Endothelial cell of umbilical vein (primary cell): ENCODE results near the gene MAP6. TPM values are rescaled to one million over a fixed set of nuclear protein-coding genes. Genes with fewer than 3 reads are reported as not detected.

ENCODE experiments used
- BruUV-seq: library from RNA; stranded (reverse); fragments of 400-500 nt; replicated peaks from 2 replicates; lab custom pipeline; 2021; lab: Mats Ljungman, UMichigan
- CTCF ChIA-PET: fragments of 300-600, 350-600 bp; sonication (Branson Sonifier 250); formaldehyde crosslinking; loops from one replicate; lab custom pipeline; 2021; ENCODE audit warnings: antibody characterized with exemption, inconsistent platforms; lab: Charles Lee
- POLR2A ChIA-PET: fragments of 300-600, 350-600 bp; sonication (Branson Sonifier 250); formaldehyde crosslinking; loops from one replicate; lab custom pipeline; 2021; ENCODE audit warnings: antibody characterized with exemption, inconsistent platforms; lab: Charles Lee
- DNase-seq: peaks from one replicate; pipeline ENCODE4 v3.0.0-alpha.2; 2011; ENCODE audit warnings: low read depth, low spot score
- FAIRE-seq: peaks from 2 replicates; lab custom pipeline; 2011; peaks lifted over from hg19 to GRCh38; lab: Jason Lieb, UNC
- H2AFZ ChIP-seq: 2 replicates; pipeline ENCODE4 v1.6.0; 2012; ENCODE audit warnings: low read depth, low read length, control low read depth, inconsistent platforms
- H3K27ac ChIP-seq: 2 replicates; pipeline ENCODE4 v1.5.1; 2011; ENCODE audit warnings: low read depth, mild to moderate bottlenecking, control low read depth, low read length, moderate library complexity; ENCODE audit not compliant: insufficient read depth
- H3K27me3 ChIP-seq, 2 experiments: 2 replicates each; pipeline versions ENCODE4 v1.6.0 to v1.6.1; 2011; ENCODE audit warnings: low read length in 2 of 2, mixed read lengths in 1 of 2; ENCODE audit not compliant: control insufficient read depth in 2 of 2, insufficient read depth in 2 of 2
- H3K36me3 ChIP-seq, 2 experiments: 2 replicates in 1 of 2; 3 replicates in 1 of 2; pipeline ENCODE4 v1.5.1; 2011; ENCODE audit warnings: low read length in 2 of 2, mild to moderate bottlenecking in 1 of 2, moderate library complexity in 1 of 2; ENCODE audit not compliant: control insufficient read depth in 2 of 2, insufficient read depth in 2 of 2; ENCODE audit errors: extremely low read depth in 1 of 2
- H3K4me1 ChIP-seq: 3 replicates; pipeline ENCODE4 v1.5.1; 2011; ENCODE audit warnings: mild to moderate bottlenecking, low read length; ENCODE audit not compliant: control insufficient read depth, insufficient read depth; ENCODE audit errors: extremely low read depth
- H3K4me2 ChIP-seq: 2 replicates; pipeline ENCODE4 v1.6.1; 2011; ENCODE audit warnings: low read length, control low read depth, mixed read lengths; ENCODE audit not compliant: insufficient read depth
- H3K4me3 ChIP-seq, 3 experiments: fragments of 200-600 bp in 1 of 3; sonication (generic), shearing (Covaris generic) in 1 of 3; replicated peaks in 1 of 3; 2 replicates each; pipeline ENCODE4 v1.5.1; 2011 to 2016; ENCODE audit warnings: control low read depth in 3 of 3, low read length in 3 of 3, mild to moderate bottlenecking in 2 of 3, inconsistent platforms in 1 of 3, low read depth in 1 of 3, moderate library complexity in 1 of 3; ENCODE audit not compliant: insufficient read depth in 1 of 3
- H3K79me2 ChIP-seq: 2 replicates; pipeline ENCODE4 v1.6.0; 2012; ENCODE audit warnings: low read length, inconsistent platforms; ENCODE audit not compliant: control insufficient read depth, insufficient read depth
- H3K9ac ChIP-seq: replicated peaks from 2 replicates; pipeline ENCODE3; 2011; ENCODE audit warnings: low read length, control low read depth; ENCODE audit not compliant: insufficient read depth; ENCODE audit errors: extremely low read depth
- H3K9me1 ChIP-seq: replicated peaks from 3 replicates; pipeline ENCODE4 v1.6.0; 2011; ENCODE audit warnings: mild to moderate bottlenecking, low read length; ENCODE audit not compliant: control insufficient read depth, insufficient read depth; ENCODE audit errors: extremely low read depth
- H3K9me3 ChIP-seq: replicated peaks from 2 replicates; pipeline ENCODE4 v1.5.1; 2012; ENCODE audit warnings: low read length, inconsistent platforms; ENCODE audit not compliant: control insufficient read depth, insufficient read depth
- H4K20me1 ChIP-seq: replicated peaks from 2 replicates; pipeline ENCODE3; 2011; ENCODE audit warnings: mild to moderate bottlenecking, low read length; ENCODE audit not compliant: control insufficient read depth, insufficient read depth; ENCODE audit errors: extremely low read depth
- CTCF ChIP-seq, 2 donors: IDR thresholded peaks; 1 replicate in 1 of 2; 2 replicates in 1 of 2; pipeline ENCODE4 v1.5.1; 2011; ENCODE audit warnings: low read length in 2 of 2, mild to moderate bottlenecking in 2 of 2, moderate library complexity in 2 of 2, control low read depth in 1 of 2, inconsistent platforms in 1 of 2, low read depth in 1 of 2; ENCODE audit not compliant: insufficient read depth in 1 of 2; ENCODE audit errors: extremely low read depth in 1 of 2
- EZH2 ChIP-seq: IDR thresholded peaks from 2 replicates; pipeline ENCODE4 v1.6.1; 2012; ENCODE audit warnings: borderline replicate concordance, low read depth, mild to moderate bottlenecking, moderate library complexity, low read length, inconsistent platforms; ENCODE audit not compliant: severe bottlenecking
- FOS ChIP-seq: IDR thresholded peaks from 2 replicates; pipeline ENCODE4 v1.6.1; 2011; ENCODE audit warnings: mild to moderate bottlenecking, low read length, moderate library complexity, borderline replicate concordance; ENCODE audit not compliant: insufficient read depth
- GATA2 ChIP-seq: IDR thresholded peaks from 2 replicates; pipeline ENCODE4 v1.7.0; 2011; ENCODE audit warnings: low read depth, mild to moderate bottlenecking, moderate library complexity, mixed read lengths, low read length; ENCODE audit not compliant: insufficient read length, insufficient read depth
- JUN ChIP-seq: IDR thresholded peaks from 2 replicates; pipeline ENCODE4 v1.6.1; 2011; ENCODE audit warnings: borderline replicate concordance, low read depth; ENCODE audit not compliant: insufficient read length, insufficient read depth
- MAX ChIP-seq: IDR thresholded peaks from 2 replicates; pipeline ENCODE4 v1.6.1; 2011; ENCODE audit not compliant: insufficient read depth, insufficient read length
- MYC ChIP-seq: IDR thresholded peaks from one replicate; pipeline ENCODE4 v1.6.1; 2011; ENCODE audit warnings: mild to moderate bottlenecking, low read depth, low read length
- POLR2A ChIP-seq: IDR thresholded peaks from 2 replicates; pipeline ENCODE4 v1.6.1; 2012; ENCODE audit warnings: low read depth, mild to moderate bottlenecking, control low read depth, low read length
- POLR2AphosphoS5 ChIP-seq: IDR thresholded peaks from 2 replicates; pipeline ENCODE4 v1.6.1; 2012; ENCODE audit warnings: low read depth, mild to moderate bottlenecking, control low read depth, low read length, moderate library complexity; ENCODE audit not compliant: insufficient read depth
- dilution Hi-C: fragments of 300-500 bp; cut with MboI; formaldehyde crosslinking; loops from one replicate; pipeline ENCODE4 v1.15.0; 2019; ENCODE audit warnings: low sequenced_read_pairs; ENCODE audit not compliant: extremely low pct_ligation_motif_present
- intact Hi-C: fragments of 100-400 bp; cut with micrococcal nuclease; formaldehyde crosslinking; loops from one replicate; pipeline ENCODE4 v1.10.0; 2022
- polyA plus RNA-seq, 4 experiments: library from polyadenylated mRNA; depleted of rRNA in 3 of 4; stranded (reverse) in 3 of 4; unstranded in 1 of 4; fragments of >200 nt; gene quantifications; 2 replicates each; pipeline versions ENCODE4 v1.2.1 to v1.2.3, GENCODE V29; 2011 to 2012; ENCODE audit warnings: missing spikeins in 1 of 4
- total RNA-seq: library from RNA; stranded (reverse); gene quantifications from 2 replicates; pipeline ENCODE4 v1.2.3, GENCODE V29; 2021

MAP6 gene
- total and polyA plus RNA-seq, 2 donors (not counting 3 experiments of a cell fraction or from before 2014, with no cell fraction given), result 0.12 TPM; not detected in 1

DNA sequence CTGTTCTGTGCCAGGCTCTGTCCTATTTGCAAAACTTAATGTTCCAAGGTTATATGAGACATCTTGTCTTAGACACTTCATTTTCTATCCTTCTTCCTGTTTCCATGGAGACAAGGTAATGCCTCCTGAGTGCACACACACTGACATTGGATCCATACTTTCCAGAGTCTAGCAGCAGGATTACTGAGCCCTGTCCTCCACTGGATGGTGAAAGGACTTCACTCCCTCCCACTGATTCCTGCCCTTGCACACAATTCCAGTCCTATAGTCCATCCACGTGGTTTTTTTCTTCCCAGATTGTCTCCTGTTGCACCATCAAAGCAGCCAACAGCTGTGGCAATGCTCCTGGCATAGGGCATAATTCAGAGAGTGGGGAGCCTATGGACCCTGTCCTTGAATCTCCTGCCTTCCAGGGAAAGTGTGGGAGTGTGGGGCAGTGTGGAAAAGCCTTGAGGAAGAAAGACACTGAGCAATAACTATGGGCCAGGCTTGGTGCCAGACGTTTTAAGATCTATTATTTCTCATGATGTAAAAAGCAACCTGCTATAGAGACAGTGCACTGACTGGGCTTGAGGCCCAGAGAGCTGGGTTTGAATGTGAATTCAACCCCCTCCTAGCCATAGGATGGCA lies 75.4 kb downstream of the MAP6 start:
- DNase-seq (no peak), FAIRE-seq (no peak)
- dilution Hi-C loops, result no loop called here
- POLR2A ChIA-PET, result interaction anchor here (2.0 kb wide), 1 partner anchor 10 kb away, joined by 8 read pairs; no protein-coding TSS in a partner anchor
- BruUV-seq, result no TSS peak
- intact Hi-C loops, result no loop called here
- Histone ChIP-seq H3K9me3 (no peaks in the 10 kb centered on the region), H3K27ac (no peak overlapping the region), H3K9ac (no peak overlapping the region), H3K4me2 (no peak overlapping the region), H4K20me1 (no peaks in the 10 kb centered on the region), H3K27me3 (no peaks in the 10 kb centered on the region), H3K36me3 (no peaks in the 10 kb centered on the region), H3K4me3 (no peak overlapping the region), H3K4me1 (peaks cover 7% of the 10 kb centered on the region), H3K79me2 (no peaks in the 10 kb centered on the region), H2AFZ (no peak overlapping the region), H3K9me1 (no peaks in the 10 kb centered on the region)
- CTCF ChIA-PET, result interaction anchor here (1.2 to 1.7 kb wide), 4 partner anchors 10 to 113 kb away, joined by 4 to 7 read pairs (median 6); no protein-coding TSS in a partner anchor
- no peak for TF ChIP-seq CTCF (IDR thresholded peaks at IDR 0.05; ENCODE audit: extremely low read depth in 1 of 2, insufficient read depth in 1 of 2, low read depth in 1 of 2, low read length in 2 of 2)
- no peak for TF ChIP-seq POLR2A
- no peak for TF ChIP-seq POLR2AphosphoS5
- no peak for TF ChIP-seq EZH2
- no peak for TF ChIP-seq MYC
- no peak for TF ChIP-seq FOS
- TF ChIP-seq GATA2, result no peak
- TF ChIP-seq MAX, result no peak
- no peak for TF ChIP-seq JUN
